GM21381 (cell line): Measurements from ENCODE around the gene LHFPL3.
"Not testable (repeated sequence)": the region's sequence is repeated elsewhere in the genome, so short reads cannot be mapped to it uniquely, and the experiment has no call there.

Source experiments
- ATAC-seq: cut with Tn5 transposase; IDR thresholded peaks from one replicate; pipeline ENCODE4 v1.9.1; 2021; ENCODE audit warnings: mild to moderate bottlenecking, moderate library complexity; ENCODE audit not compliant: unreplicated experiment

Gene LHFPL3

GRCh38 chr7:104328296-104328969 is at the start of gene LHFPL3:
LHFPL3 (plus strand) TSS chr7:104328603.
- ATAC-seq, result no peak

GRCh38 chr7:104281685-104282084 is 46.7 kb upstream of the LHFPL3 start:
- not testable (repeated sequence) for ATAC-seq

GRCh38 chr7:104286839-104287238 is 41.6 kb upstream of the LHFPL3 start:
- ATAC-seq, result no peak

- no peak for ATAC-seq
Measured at GRCh38 chr7:104288137-104288536, 40.3 kb upstream of the LHFPL3 start.

- no peak for ATAC-seq
Measured at GRCh38 chr7:104294291-104294690, 34.1 kb upstream of the LHFPL3 start.

GRCh38 chr7:104296266-104296665 is 32.1 kb upstream of the LHFPL3 start:
- ATAC-seq, result no peak

GRCh38 chr7:104296900-104297299 is 31.5 kb upstream of the LHFPL3 start:
- ATAC-seq, result no peak

- no peak for ATAC-seq
Measured at GRCh38 chr7:104299323-104299722, 29.1 kb upstream of the LHFPL3 start.

- no peak for ATAC-seq
Measured at GRCh38 chr7:104299777-104300176, 28.6 kb upstream of the LHFPL3 start.

GRCh38 chr7:104306793-104307192 is 21.6 kb upstream of the LHFPL3 start:
- no peak for ATAC-seq

GRCh38 chr7:104317948-104318629 is 10.3 kb upstream of the LHFPL3 start:
- ATAC-seq, result no peak

GRCh38 chr7:104327534-104327933 is 869 bp upstream of the LHFPL3 start:
- ATAC-seq, result no peak

GRCh38 chr7:104327938-104328295 is 486 bp upstream of the LHFPL3 start:
- no peak for ATAC-seq

GRCh38 chr7:104328970-104329825 is 795 bp downstream of the LHFPL3 start:
- ATAC-seq, result no peak

GRCh38 chr7:104341546-104341945 is 13.1 kb downstream of the LHFPL3 start:
- no peak for ATAC-seq

GRCh38 chr7:104352736-104353135 is 24.3 kb downstream of the LHFPL3 start:
- no peak for ATAC-seq

GRCh38 chr7:104357166-104357565 is 28.8 kb downstream of the LHFPL3 start:
- no peak for ATAC-seq

GRCh38 chr7:104358446-104359132 is 30.2 kb downstream of the LHFPL3 start:
- no peak for ATAC-seq

GRCh38 chr7:104362756-104363155 is 34.4 kb downstream of the LHFPL3 start:
- no peak for ATAC-seq

GRCh38 chr7:104363355-104363754 is 35.0 kb downstream of the LHFPL3 start:
- no peak for ATAC-seq

GRCh38 chr7:104366390-104366789 is 38.0 kb downstream of the LHFPL3 start:
- ATAC-seq, result no peak
